ENCODE measurements around the gene RTN4IP1. TPM values are rescaled to one million over a fixed set of nuclear protein-coding genes. Genes with fewer than 3 reads are reported as not detected.

RTN4IP1 gene
- total RNA-seq, 2 experiments from 2014 or later = 9.4 to 10.7 TPM

- H3K27ac Mint-ChIP-seq = peak overlapping the region; percentile 57
Measured at GRCh38 chr6:106533054-106533453, 96.2 kb downstream of the RTN4IP1 start.

GRCh38 chr6:106530502-106530901 is 98.8 kb downstream of the RTN4IP1 start:
- peaks cover 79% of the 10 kb centered on the region for H3K36me3 Mint-ChIP-seq

More at GRCh38 chr6:106533054-106533453, 96.2 kb downstream of the RTN4IP1 start:
- H3K9me3 Mint-ChIP-seq (ENCODE audit: low read depth) = no peaks in the 10 kb centered on the region
- CTCF ChIA-PET = interaction anchor here (1.2 to 2.8 kb wide), 3 partner anchors 12 to 21 kb away, joined by 3 to 18 read pairs (median 3); no protein-coding TSS in a partner anchor
- peaks cover 75% of the 10 kb centered on the region for H3K4me1 Mint-ChIP-seq
- DNase-seq (no peak), ATAC-seq (no peak)
- H3K36me3 Mint-ChIP-seq = peaks cover 83% of the 10 kb centered on the region
- H3K27me3 Mint-ChIP-seq = no peaks in the 10 kb centered on the region
- no peak overlapping the region for H3K4me3 Mint-ChIP-seq

GRCh38 chr6:106530026-106530425 is 99.3 kb downstream of the RTN4IP1 start:
- Mint-ChIP-seq H3K27me3 (no peaks in the 10 kb centered on the region), H3K36me3 (peaks cover 80% of the 10 kb centered on the region), H3K9me3 (ENCODE audit: low read depth) (no peaks in the 10 kb centered on the region), H3K4me1 (peaks cover 72% of the 10 kb centered on the region), H3K4me3 (no peak overlapping the region), H3K27ac (no peak overlapping the region)
- CTCF ChIA-PET = interaction anchor here (0.7 to 1.6 kb wide), 4 partner anchors 10 to 36 kb away, joined by 3 to 6 read pairs (median 3); no protein-coding TSS in a partner anchor
- DNase-seq (no peak), ATAC-seq (no peak)

More at GRCh38 chr6:106530502-106530901, 98.8 kb downstream of the RTN4IP1 start:
- no peaks in the 10 kb centered on the region for H3K27me3 Mint-ChIP-seq
- H3K4me1 Mint-ChIP-seq = peaks cover 71% of the 10 kb centered on the region
- H3K9me3 Mint-ChIP-seq (ENCODE audit: low read depth) = no peaks in the 10 kb centered on the region
- no peak for ATAC-seq
- H3K4me3 Mint-ChIP-seq = no peak overlapping the region
- peak overlapping the region; percentile 8 for H3K27ac Mint-ChIP-seq
- DNase-seq = no peak
- CTCF ChIA-PET = interaction anchor here (0.6 to 1.6 kb wide), 5 partner anchors 9 to 36 kb away, joined by 3 to 6 read pairs (median 3); no protein-coding TSS in a partner anchor

GRCh38 chr6:106529438-106529837 is 99.9 kb downstream of the RTN4IP1 start:
- DNase-seq (no peak), ATAC-seq (no peak)
- H3K27me3 Mint-ChIP-seq = no peaks in the 10 kb centered on the region
- H3K36me3 Mint-ChIP-seq = peaks cover 79% of the 10 kb centered on the region
- no peaks in the 10 kb centered on the region for H3K9me3 Mint-ChIP-seq (ENCODE audit: low read depth)
- CTCF ChIA-PET = interaction anchor here (1.0 to 1.6 kb wide), 4 partner anchors 16 to 37 kb away, joined by 3 to 6 read pairs (median 4); no protein-coding TSS in a partner anchor
- H3K27ac Mint-ChIP-seq = no peak overlapping the region
- no peak overlapping the region for H3K4me3 Mint-ChIP-seq
- H3K4me1 Mint-ChIP-seq = peaks cover 70% of the 10 kb centered on the region

- peak overlapping the region; percentile 52 for H3K27ac Mint-ChIP-seq
- DNase-seq = no peak
- no peaks in the 10 kb centered on the region for H3K9me3 Mint-ChIP-seq (ENCODE audit: low read depth)
- CTCF ChIA-PET = no interaction called here
- peaks cover 68% of the 10 kb centered on the region for H3K4me1 Mint-ChIP-seq
- H3K4me3 Mint-ChIP-seq = no peak overlapping the region
- no peaks in the 10 kb centered on the region for H3K27me3 Mint-ChIP-seq
- peaks cover 75% of the 10 kb centered on the region for H3K36me3 Mint-ChIP-seq
- no peak for ATAC-seq
Measured at GRCh38 chr6:106528521-106528920, 100.8 kb downstream of the RTN4IP1 start.

- Mint-ChIP-seq H3K4me1 (peaks cover 62% of the 10 kb centered on the region), H3K36me3 (peaks cover 72% of the 10 kb centered on the region), H3K4me3 (no peak overlapping the region), H3K27ac (peak overlapping the region; percentile 45), H3K9me3 (ENCODE audit: low read depth) (no peaks in the 10 kb centered on the region), H3K27me3 (no peaks in the 10 kb centered on the region)
- ATAC-seq (no peak), DNase-seq (no peak)
- CTCF ChIA-PET = interaction anchor here (2.1 kb wide), 1 partner anchor 11 kb away, joined by 9 read pairs; no protein-coding TSS in a partner anchor
Measured at GRCh38 chr6:106527979-106528378, 101.3 kb downstream of the RTN4IP1 start.

GRCh38 chr6:106527117-106527516 is 102.2 kb downstream of the RTN4IP1 start:
- Mint-ChIP-seq H3K4me3 (no peak overlapping the region), H3K9me3 (ENCODE audit: low read depth) (no peaks in the 10 kb centered on the region), H3K27me3 (no peaks in the 10 kb centered on the region), H3K36me3 (peaks cover 72% of the 10 kb centered on the region), H3K27ac (no peak overlapping the region), H3K4me1 (peaks cover 56% of the 10 kb centered on the region)
- ATAC-seq = no peak
- CTCF ChIA-PET = interaction anchor here (0.7 to 8.5 kb wide), 3 partner anchors 10 to 18 kb away, joined by 4 to 125 read pairs (median 9); no protein-coding TSS in a partner anchor
- no peak for DNase-seq

- Mint-ChIP-seq H3K36me3 (peaks cover 72% of the 10 kb centered on the region), H3K27ac (peak overlapping the region; percentile 21), H3K27me3 (no peaks in the 10 kb centered on the region), H3K9me3 (ENCODE audit: low read depth) (no peaks in the 10 kb centered on the region), H3K4me1 (peaks cover 53% of the 10 kb centered on the region), H3K4me3 (peak overlapping the region; percentile 83)
- ATAC-seq = no peak
- CTCF ChIA-PET = interaction anchor here (1.2 to 8.5 kb wide), 3 partner anchors 9 to 41 kb away, joined by 5 to 125 read pairs (median 9); no protein-coding TSS in a partner anchor
- DNase-seq = no peak
Measured at GRCh38 chr6:106525882-106526275, 103.4 kb downstream of the RTN4IP1 start.

GRCh38 chr6:106525107-106525881 is 104.0 kb downstream of the RTN4IP1 start:
- Mint-ChIP-seq H3K27ac (peak overlapping the region; percentile 91), H3K27me3 (no peaks in the 10 kb centered on the region), H3K9me3 (ENCODE audit: low read depth) (no peaks in the 10 kb centered on the region), H3K36me3 (peaks cover 69% of the 10 kb centered on the region), H3K4me1 (peaks cover 52% of the 10 kb centered on the region), H3K4me3 (peak overlapping the region; percentile 83)
- DNase-seq (no peak), ATAC-seq (peak; percentile 35)
- CTCF ChIA-PET = interaction anchor here (1.2 to 8.5 kb wide), 2 partner anchors 14 to 41 kb away, joined by 5 to 125 read pairs; no protein-coding TSS in a partner anchor

- peak overlapping the region; percentile 83 for H3K4me3 Mint-ChIP-seq
- H3K36me3 Mint-ChIP-seq = peaks cover 55% of the 10 kb centered on the region
- H3K9me3 Mint-ChIP-seq (ENCODE audit: low read depth) = no peaks in the 10 kb centered on the region
- DNase-seq (no peak), ATAC-seq (no peak)
- CTCF ChIA-PET = interaction anchor here (0.8 to 8.5 kb wide), 7 partner anchors 11 to 432 kb away, joined by 3 to 125 read pairs (median 4); no protein-coding TSS in a partner anchor
- H3K27me3 Mint-ChIP-seq = no peaks in the 10 kb centered on the region
- H3K27ac Mint-ChIP-seq = peak overlapping the region; percentile 97
- H3K4me1 Mint-ChIP-seq = peaks cover 54% of the 10 kb centered on the region
Measured at GRCh38 chr6:106522562-106523250, 106.6 kb downstream of the RTN4IP1 start.

Other genes starting within 250 kb of the RTN4IP1 start
- gene QRSL1, start 80 bp upstream of the RTN4IP1 start, total RNA-seq = 10 to 100 TPM; 13.5 to 16.3 TPM

Measured in activated CD8-positive, alpha-beta memory T cell treated with anti-CD3 and anti-CD28 coated beads, Interleukin-2, amount 10 ng/mL, durations not matched to agents 7 days and 5 days (primary cell).